PC-3 (cell line): Measurements from ENCODE around the gene PPP6R1.

Experiments used
- CTCF ChIP-seq: fragments of 300-600 bp; sonication (generic); conservative IDR thresholded peaks from 2 replicates; pipeline ENCODE4 v1.5.1; 2017; ENCODE audit warnings: antibody characterized with exemption, low read depth, mild to moderate bottlenecking, low read length
- EZH2phosphoT487 ChIP-seq: fragments of 300-600 bp; sonication (generic); IDR thresholded peaks from 2 replicates; pipeline ENCODE4 v1.6.1; 2018; ENCODE audit warnings: mild to moderate bottlenecking, antibody characterized with exemption, low read length, borderline replicate concordance

- no peak for TF ChIP-seq EZH2phosphoT487
- no peak for TF ChIP-seq CTCF
Measured at GRCh38 chr19:55209693-55210472, 48.9 kb downstream of the PPP6R1 start.
